ENCODE results near the gene MESP2. TPM values are rescaled to one million over a fixed set of nuclear protein-coding genes. Genes with fewer than 3 reads are reported as not detected.
A peak's percentile ranks its signal among the peaks of the same experiment; 100 is the strongest.

MESP2 gene
- total and polyA plus RNA-seq, 2 of the 13 experiments (the other 11 are each of a cell fraction or from before 2014, with no cell fraction given): not detected

GRCh38 chr15:89803941-89804800, 28.0 kb downstream of the MESP2 start:
- Histone ChIP-seq H2AFZ (ENCODE audit: low read length) (no peak overlapping the region), H3K9ac (ENCODE audit: insufficient read depth, low read depth, low read length) (no peak overlapping the region), H3K79me2 (ENCODE audit: insufficient read depth, low read length) (peaks cover 18% of the 10 kb centered on the region), H3K9me3 (ENCODE audit: low read length) (no peaks in the 10 kb centered on the region), H3K27ac (ENCODE audit: extremely low read length, insufficient read depth, low read length) (no peak overlapping the region), H3K27me3 (ENCODE audit: control insufficient read depth in 1 of 2, insufficient read depth in 2 of 2, low read length in 2 of 2) (no peaks in the 10 kb centered on the region), H4K20me1 (ENCODE audit: insufficient read depth, low read length) (no peaks in the 10 kb centered on the region; the same call in 1 of the 2 replicates), H3K4me1 (ENCODE audit: insufficient read depth, low read length) (peaks cover 52% of the 10 kb centered on the region), H3K4me3 (replicated peaks in 1 of 3; ENCODE audit: insufficient read depth in 1 of 3, low read depth in 2 of 3, low read length in 3 of 3) (no peak overlapping the region), H3K4me2 (ENCODE audit: low read depth, low read length) (no peak overlapping the region), H3K36me3 (replicated peaks in 1 of 2; ENCODE audit: control insufficient read depth in 1 of 2, insufficient read depth in 2 of 2, low read length in 2 of 2) (peaks cover 44 to 68% of the 10 kb centered on the region in 2 experiments)
- FAIRE-seq (no peak), ATAC-seq (no peak), DNase-seq (ENCODE audit: low spot score) (no peak)
- intact Hi-C loops (cut with micrococcal nuclease; ENCODE audit: unreplicated experiment) (no loop called here), in situ Hi-C loops (cut with HindIII; ENCODE audit: extremely low pct_ligation_motif_present, low pct_unique_long_range_greater_than_20kb) (no loop called here)
- WGBS (ENCODE audit: low lambda C conversion rate): 92% methylated on average over 18 of the region's 29 CpGs
- POLR2A ChIA-PET: no interaction called here
- BruUV-seq (replicated peaks): no TSS peak
- CTCF ChIA-PET (ENCODE audit: low intra/inter-chr PET ratio, low total read pairs): no interaction called here
- TF ChIP-seq NR3C1 (CRISPR knock-in tag; IDR thresholded peaks at IDR 0.05) (no peak), KAT7 (CRISPR knock-in tag; IDR thresholded peaks at IDR 0.05; ENCODE audit: borderline replicate concordance) (no peak), PHF5A (CRISPR knock-in tag; IDR thresholded peaks at IDR 0.05; ENCODE audit: low read depth, unreplicated experiment) (no peak), ATM (IDR thresholded peaks at IDR 0.05; ENCODE audit: borderline replicate concordance) (no peak), HNRNPL (IDR thresholded peaks at IDR 0.05; ENCODE audit: low read depth, low read length) (0 out of 2 replicates have a peak, but pooled peaks have one; percentile 21), KLF16 (CRISPR knock-in tag; IDR thresholded peaks at IDR 0.05) (no peak), POLR2G (IDR thresholded peaks at IDR 0.05; ENCODE audit: low read depth, low read length) (0 out of 2 replicates have a peak, but pooled peaks have one; percentile 27), AGO2 (optimal IDR thresholded peaks at IDR 0.05; ENCODE audit: low read depth, low read length) (peak; percentile 38)
- TF ChIP-seq, protein P1, sequence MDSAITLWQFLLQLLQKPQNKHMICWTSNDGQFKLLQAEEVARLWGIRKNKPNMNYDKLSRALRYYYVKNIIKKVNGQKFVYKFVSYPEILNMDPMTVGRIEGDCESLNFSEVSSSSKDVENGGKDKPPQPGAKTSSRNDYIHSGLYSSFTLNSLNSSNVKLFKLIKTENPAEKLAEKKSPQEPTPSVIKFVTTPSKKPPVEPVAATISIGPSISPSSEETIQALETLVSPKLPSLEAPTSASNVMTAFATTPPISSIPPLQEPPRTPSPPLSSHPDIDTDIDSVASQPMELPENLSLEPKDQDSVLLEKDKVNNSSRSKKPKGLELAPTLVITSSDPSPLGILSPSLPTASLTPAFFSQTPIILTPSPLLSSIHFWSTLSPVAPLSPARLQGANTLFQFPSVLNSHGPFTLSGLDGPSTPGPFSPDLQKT (CRISPR knock-in tag; IDR thresholded peaks at IDR 0.05; ENCODE audit: borderline replicate concordance): no peak
